ENCODE results near the gene SKI. TPM values are rescaled to one million over a fixed set of nuclear protein-coding genes. Genes with fewer than 3 reads are reported as not detected.
A peak's percentile ranks its signal among the peaks of the same experiment; 100 is the strongest.

SKI gene
- total RNA-seq, 1 experiment from 2014 or later = 89.5 TPM

DNA sequence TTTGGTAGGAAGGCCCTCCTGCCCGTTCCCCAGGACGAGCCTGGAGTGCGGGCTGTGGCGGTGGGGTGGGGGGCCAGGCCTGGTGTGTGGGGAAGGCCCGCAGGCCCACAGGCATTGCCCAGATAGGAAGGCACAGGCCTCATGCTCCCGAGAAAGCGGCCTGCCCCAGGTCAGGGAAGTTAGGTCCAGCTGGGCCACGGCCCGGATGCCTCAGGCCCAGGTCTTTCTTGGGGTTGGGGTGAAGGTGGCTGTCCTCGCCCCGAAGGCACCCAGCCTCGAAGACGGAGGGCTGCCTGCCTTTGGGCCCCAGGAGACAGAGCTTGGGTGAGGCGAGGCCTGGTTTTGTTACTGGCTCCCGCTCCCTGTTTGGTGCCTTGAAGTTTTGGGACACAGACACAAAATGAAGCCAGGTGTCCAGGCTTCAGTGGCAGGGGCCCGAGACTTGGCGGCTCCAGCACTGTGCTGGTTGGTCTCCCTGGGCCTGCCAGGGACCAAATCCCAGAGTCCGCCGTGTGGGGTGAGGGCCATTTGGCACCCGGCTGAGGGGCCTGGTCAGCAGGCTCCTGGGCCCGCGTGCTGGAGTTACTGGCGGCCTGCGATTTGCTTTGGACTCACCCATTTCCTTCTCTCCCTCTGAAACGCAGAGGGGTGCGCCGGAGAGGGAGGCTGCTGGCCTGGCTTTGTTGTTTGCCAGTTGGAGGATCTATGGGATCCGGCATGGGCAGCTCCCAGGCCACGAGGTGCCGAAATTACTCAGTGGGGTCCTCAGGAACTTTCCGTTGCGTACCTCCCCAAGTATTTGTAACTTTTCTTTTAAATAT lies 2.0 kb downstream of the SKI start:
- no peaks in the 10 kb centered on the region; a peak in 1 of 5 replicates for H3K9me3 Mint-ChIP-seq
- Histone ChIP-seq H2BK5ac (ENCODE audit: insufficient read length, low read length) (no peak overlapping the region), H3K23me2 (ENCODE audit: insufficient read length, low read depth, low read length, poor library complexity, severe bottlenecking) (peaks cover 32% of the 10 kb centered on the region), H3K79me1 (ENCODE audit: insufficient read depth, low read depth, low read length, poor library complexity, severe bottlenecking) (peaks cover 13% of the 10 kb centered on the region), H2BK12ac (ENCODE audit: insufficient read length, low read depth, low read length) (no peak overlapping the region), H3K9ac (ENCODE audit: extremely low read depth, insufficient read length, low read length) (peak overlapping the region; percentile 40), H3K56ac (ENCODE audit: insufficient read length, low read depth, low read length) (no peak overlapping the region), H3K4me1 (ENCODE audit: insufficient read depth, low read length) (no peaks in the 10 kb centered on the region; the same call in 1 of the 2 replicates), H3K27me3 (ENCODE audit: insufficient read depth, low read length) (no peaks in the 10 kb centered on the region), H3K18ac (ENCODE audit: insufficient read length, low read depth, low read length) (no peak overlapping the region), H3K27ac (ENCODE audit: insufficient read length, low read depth, low read length) (no peak overlapping the region), H4K91ac (ENCODE audit: insufficient read length, low read depth, low read length) (no peak overlapping the region), H3K79me2 (ENCODE audit: insufficient read depth, low read length) (peaks cover 58% of the 10 kb centered on the region; the same call in 1 of the 2 replicates), H4K20me1 (ENCODE audit: control insufficient read depth, insufficient read depth, insufficient read length) (no peaks in the 10 kb centered on the region), H4K8ac (replicated peaks; ENCODE audit: insufficient read length, low read depth, low read length) (no peak overlapping the region), H2BK120ac (ENCODE audit: low read depth, low read length, poor library complexity, severe bottlenecking) (no peak overlapping the region), H2BK20ac (ENCODE audit: low read depth, low read length, poor library complexity, severe bottlenecking) (no peak overlapping the region), H3K23ac (ENCODE audit: insufficient read length, low read depth, low read length) (no peak overlapping the region), H2AK5ac (ENCODE audit: insufficient read length, low read length) (no peak overlapping the region), H3K14ac (ENCODE audit: insufficient read depth, low read length) (peak overlapping the region; percentile 58; the same call in 1 of the 2 replicates), H3K4ac (ENCODE audit: low read depth, low read length) (no peak overlapping the region), H4K5ac (ENCODE audit: insufficient read length, low read depth, low read length) (no peak overlapping the region), H3T11ph (ENCODE audit: low read length) (no peak overlapping the region), H2BK15ac (ENCODE audit: low read depth, low read length) (no peak overlapping the region), H3K9me3 (ENCODE audit: control insufficient read depth, low read depth, low read length) (no peaks in the 10 kb centered on the region), H3K4me2 (ENCODE audit: insufficient read depth, insufficient read length, low read length) (peak overlapping the region; percentile 65), H2AFZ (ENCODE audit: low read length) (no peak overlapping the region)
- no peak for DNase-seq
- H3K36me3 Mint-ChIP-seq (ENCODE audit: insufficient read depth in 1 of 3, low read depth in 3 of 3) = peaks cover 6 to 22% (median 10%) of the 10 kb centered on the region in 3 experiments; a peak in 5 of 7 replicates
- no peak overlapping the region; a peak in 1 of 7 replicates for H3K27ac Mint-ChIP-seq
- H3K27me3 Mint-ChIP-seq (ENCODE audit: low read depth) = peaks cover 3% of the 10 kb centered on the region; the same call in 1 of the 2 replicates
- WGBS (ENCODE audit: extremely low coverage, insufficient read length, low lambda C conversion rate) = no CpG with 5 or more reads among the region's 32 CpGs
- TF ChIP-seq, protein P1, sequence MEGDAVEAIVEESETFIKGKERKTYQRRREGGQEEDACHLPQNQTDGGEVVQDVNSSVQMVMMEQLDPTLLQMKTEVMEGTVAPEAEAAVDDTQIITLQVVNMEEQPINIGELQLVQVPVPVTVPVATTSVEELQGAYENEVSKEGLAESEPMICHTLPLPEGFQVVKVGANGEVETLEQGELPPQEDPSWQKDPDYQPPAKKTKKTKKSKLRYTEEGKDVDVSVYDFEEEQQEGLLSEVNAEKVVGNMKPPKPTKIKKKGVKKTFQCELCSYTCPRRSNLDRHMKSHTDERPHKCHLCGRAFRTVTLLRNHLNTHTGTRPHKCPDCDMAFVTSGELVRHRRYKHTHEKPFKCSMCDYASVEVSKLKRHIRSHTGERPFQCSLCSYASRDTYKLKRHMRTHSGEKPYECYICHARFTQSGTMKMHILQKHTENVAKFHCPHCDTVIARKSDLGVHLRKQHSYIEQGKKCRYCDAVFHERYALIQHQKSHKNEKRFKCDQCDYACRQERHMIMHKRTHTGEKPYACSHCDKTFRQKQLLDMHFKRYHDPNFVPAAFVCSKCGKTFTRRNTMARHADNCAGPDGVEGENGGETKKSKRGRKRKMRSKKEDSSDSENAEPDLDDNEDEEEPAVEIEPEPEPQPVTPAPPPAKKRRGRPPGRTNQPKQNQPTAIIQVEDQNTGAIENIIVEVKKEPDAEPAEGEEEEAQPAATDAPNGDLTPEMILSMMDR (conservative IDR thresholded peaks at IDR 0.05) = no peak
- H3K4me3 Mint-ChIP-seq = peak overlapping the region; percentile 96 to 97
- peaks cover 39 to 45% of the 10 kb centered on the region in 2 experiments for H3K4me1 Mint-ChIP-seq
